GM10266 (cell line): Measurements from ENCODE around the gene CACNA1S.

Experiments
- DNase-seq: peaks from one replicate; pipeline ENCODE4 v3.0.0; 2012; ENCODE audit errors: extremely low spot score
- CTCF ChIP-seq: IDR thresholded peaks from 2 replicates; pipeline ENCODE4 v1.5.1; 2012; ENCODE audit warnings: mild to moderate bottlenecking, low read depth; ENCODE audit not compliant: control insufficient read depth, insufficient read depth; ENCODE audit errors: missing control alignments

Gene CACNA1S

GRCh38 chr1:201032408-201032807, 79.8 kb downstream of the CACNA1S start:
- DNase-seq = no peak
- no peak for TF ChIP-seq CTCF

- no peak for TF ChIP-seq CTCF
- no peak for DNase-seq
These were observed 83.8 kb downstream of the CACNA1S start for GRCh38 chr1:201028461-201028889.

- no peak for TF ChIP-seq CTCF
- no peak for DNase-seq
These were observed 85.4 kb downstream of the CACNA1S start for GRCh38 chr1:201026836-201027235.

- no peak for TF ChIP-seq CTCF
- no peak for DNase-seq
These were observed 86.0 kb downstream of the CACNA1S start for GRCh38 chr1:201026234-201026633.

- peak; percentile 43 for TF ChIP-seq CTCF
- DNase-seq = peak; percentile 60
These were observed 86.6 kb downstream of the CACNA1S start for GRCh38 chr1:201025571-201026002.

- no peak for DNase-seq
- no peak for TF ChIP-seq CTCF
These were observed 87.6 kb downstream of the CACNA1S start for GRCh38 chr1:201024625-201024998.

GRCh38 chr1:201023920-201024624, 88.2 kb downstream of the CACNA1S start:
- DNase-seq = no peak
- no peak for TF ChIP-seq CTCF
